NOMO-1 (cell line): ENCODE data around the gene VPS37B.
A peak's percentile ranks its signal among the peaks of the same experiment; 100 is the strongest.
"Not testable (repeated sequence)": the region's sequence is repeated elsewhere in the genome, so short reads cannot be mapped to it uniquely, and the experiment has no call there.

Source experiments
- DNase-seq, 2 experiments: peaks; one replicate each; lab custom pipeline; 2025; ENCODE audit not compliant: unreplicated experiment in 2 of 2; lab: John Stamatoyannopoulos, UW

Gene VPS37B

GRCh38 chr12:122895704-122896636 is at the start of gene VPS37B:
TSS of gene VPS37B (minus strand) at chr12:122896124. CDS start at chr12:122896062, 62 bp downstream.
- DNase-seq = peak; percentile 46 to 72

GRCh38 chr12:122944605-122945592 is 49.0 kb upstream of the VPS37B start:
- DNase-seq = no peak

GRCh38 chr12:122943196-122943595 is 47.3 kb upstream of the VPS37B start:
- no peak for DNase-seq

GRCh38 chr12:122942637-122943036 is 46.7 kb upstream of the VPS37B start:
- no peak for DNase-seq

GRCh38 chr12:122941351-122941750 is 45.4 kb upstream of the VPS37B start:
- DNase-seq = not testable (repeated sequence)

- no peak for DNase-seq
Observed at GRCh38 chr12:122939125-122939524, 43.2 kb upstream of the VPS37B start.

- no peak for DNase-seq
Observed at GRCh38 chr12:122937622-122938091, 41.7 kb upstream of the VPS37B start.

GRCh38 chr12:122935318-122935717 is 39.4 kb upstream of the VPS37B start:
- DNase-seq = no peak

- no peak for DNase-seq
Observed at GRCh38 chr12:122934722-122935121, 38.8 kb upstream of the VPS37B start.

- no peak for DNase-seq
Observed at GRCh38 chr12:122932207-122932606, 36.3 kb upstream of the VPS37B start.

- DNase-seq = no peak
Observed at GRCh38 chr12:122929812-122930211, 33.9 kb upstream of the VPS37B start.

- DNase-seq = no peak
Observed at GRCh38 chr12:122929148-122929538, 33.2 kb upstream of the VPS37B start.

GRCh38 chr12:122928404-122929147 is 32.7 kb upstream of the VPS37B start:
- no peak for DNase-seq

- peak in 1 of 2 experiments; percentile 38 for DNase-seq
Observed at GRCh38 chr12:122927756-122928403, 32.0 kb upstream of the VPS37B start.

- no peak for DNase-seq
Observed at GRCh38 chr12:122921917-122922316, 26.0 kb upstream of the VPS37B start.

GRCh38 chr12:122920687-122921086 is 24.8 kb upstream of the VPS37B start:
- no peak for DNase-seq

- no peak for DNase-seq
Observed at GRCh38 chr12:122918827-122919226, 22.9 kb upstream of the VPS37B start.

- DNase-seq = no peak
Observed at GRCh38 chr12:122917507-122918121, 21.7 kb upstream of the VPS37B start.
